Hepatocyte (in vitro differentiated cells): ENCODE results near the gene A3GALT2. TPM values are rescaled to one million over a fixed set of nuclear protein-coding genes. Genes with fewer than 3 reads are reported as not detected.

Source experiments
- DNase-seq: peaks from one replicate; pipeline ENCODE4 v3.0.0-alpha.2; 2016; ENCODE audit warnings: low spot score
- H2AFZ ChIP-seq: fragments of 200-600 bp; sonication (generic); 2 replicates; pipeline ENCODE4 v1.6.0; 2016; ENCODE audit warnings: antibody characterized with exemption, mild to moderate bottlenecking
- H3K27ac ChIP-seq: fragments of 200-600 bp; sonication (generic); 2 replicates; pipeline ENCODE4 v1.5.1; 2016; ENCODE audit warnings: mild to moderate bottlenecking
- H3K27me3 ChIP-seq: fragments of 200-600 bp; sonication (generic); 2 replicates; pipeline ENCODE4 v1.6.1; 2016
- H3K36me3 ChIP-seq: fragments of 200-600 bp; sonication (generic); replicated peaks from 2 replicates; pipeline ENCODE4 v1.5.1; 2016; ENCODE audit warnings: low read depth; ENCODE audit not compliant: insufficient read depth
- H3K4me1 ChIP-seq: fragments of 200-600 bp; sonication (generic); 2 replicates; pipeline ENCODE4 v1.5.1; 2016; ENCODE audit warnings: mild to moderate bottlenecking, moderate library complexity; ENCODE audit not compliant: insufficient read depth
- H3K4me2 ChIP-seq: fragments of 200-600 bp; sonication (generic); 2 replicates; pipeline ENCODE4 v1.6.0; 2016
- H3K4me3 ChIP-seq: fragments of 200-600 bp; sonication (generic); 2 replicates; pipeline ENCODE4 v1.5.1; 2016; ENCODE audit warnings: mild to moderate bottlenecking
- H3K79me2 ChIP-seq: fragments of 200-600 bp; sonication (generic); 2 replicates; pipeline ENCODE4 v1.6.0; 2017; ENCODE audit warnings: mild to moderate bottlenecking
- H3K9me2 ChIP-seq: fragments of 200-600 bp; sonication (generic); replicated peaks from 2 replicates; pipeline ENCODE4 v1.6.0; 2017; ENCODE audit warnings: mild to moderate bottlenecking; ENCODE audit not compliant: insufficient read depth
- H3K9me3 ChIP-seq: fragments of 200-600 bp; sonication (generic); 2 replicates; pipeline ENCODE4 v1.5.1; 2016; ENCODE audit warnings: low read depth, mild to moderate bottlenecking
- H4K20me1 ChIP-seq: fragments of 200-600 bp; sonication (generic); 2 replicates; pipeline ENCODE4 v1.6.0; 2016; ENCODE audit warnings: mild to moderate bottlenecking; ENCODE audit not compliant: insufficient read depth, poor library complexity, severe bottlenecking
- CTCF ChIP-seq: fragments of 200-600 bp; sonication (generic); IDR thresholded peaks from 2 replicates; pipeline ENCODE4 v1.5.1; 2016; ENCODE audit warnings: antibody characterized with exemption, mild to moderate bottlenecking; ENCODE audit not compliant: poor library complexity
- EZH2 ChIP-seq: fragments of 200-600 bp; sonication (generic); IDR thresholded peaks from 2 replicates; pipeline ENCODE4 v1.6.1; 2016; ENCODE audit warnings: antibody characterized with exemption, mild to moderate bottlenecking, borderline replicate concordance
- EZH2phosphoT487 ChIP-seq: fragments of 200-600 bp; sonication (generic); IDR thresholded peaks from one replicate; pipeline ENCODE4 v1.6.1; 2018; ENCODE audit warnings: antibody characterized with exemption, mild to moderate bottlenecking, low read depth, moderate library complexity; ENCODE audit not compliant: unreplicated experiment, severe bottlenecking
- whole genome bisulfite sequencing: methylation state at CpG from one replicate; pipeline ENCODE4 v1.1.6; 2016; ENCODE audit warnings: low lambda C conversion rate; ENCODE audit errors: missing lambda C conversion rate; 5-methylcytosine and 5-hydroxymethylcytosine counted together
- polyA plus RNA-seq: library from polyadenylated mRNA; unstranded; fragments of >200 nt; fragmentation: Nextera tagmentation; extraction: Ambion mirVana; gene quantifications from 2 replicates; pipeline ENCODE4 v1.2.1, GENCODE V29; 2016
- total RNA-seq: library from RNA; depleted of rRNA; stranded (reverse); fragments of >200 nt; gene quantifications from 2 replicates; pipeline ENCODE4 v1.2.3, GENCODE V29; 2014

A3GALT2 gene
- total and polyA plus RNA-seq, 2 experiments from 2014 or later = not detected

GRCh38 chr1:33302325-33302724 lies 18.6 kb downstream of the A3GALT2 start:
- no peak overlapping the region for H3K27ac ChIP-seq
- WGBS = 100% methylated on average over 1 of the region's 1 CpG
- H2AFZ ChIP-seq = no peak overlapping the region
- H3K4me3 ChIP-seq = no peak overlapping the region
- no peak overlapping the region for H3K4me2 ChIP-seq
- no peak for TF ChIP-seq EZH2phosphoT487
- no peak for TF ChIP-seq EZH2
- no peak for TF ChIP-seq CTCF
- no peak for DNase-seq
- no peaks in the 10 kb centered on the region for H3K9me3 ChIP-seq
- no peaks in the 10 kb centered on the region for H4K20me1 ChIP-seq
- H3K79me2 ChIP-seq = no peaks in the 10 kb centered on the region
- no peaks in the 10 kb centered on the region for H3K9me2 ChIP-seq
- no peaks in the 10 kb centered on the region for H3K36me3 ChIP-seq
- H3K27me3 ChIP-seq = no peaks in the 10 kb centered on the region
- peaks cover 20% of the 10 kb centered on the region for H3K4me1 ChIP-seq

- H3K27me3 ChIP-seq = no peaks in the 10 kb centered on the region
- H3K4me3 ChIP-seq = no peak overlapping the region
- no peaks in the 10 kb centered on the region for H3K79me2 ChIP-seq
- no peaks in the 10 kb centered on the region for H3K9me2 ChIP-seq
- H2AFZ ChIP-seq = no peak overlapping the region
- peak overlapping the region; percentile 80 for H3K27ac ChIP-seq
- peak overlapping the region; percentile 68 for H3K4me2 ChIP-seq
- H4K20me1 ChIP-seq = no peaks in the 10 kb centered on the region
- TF ChIP-seq CTCF = no peak
- no peak for TF ChIP-seq EZH2
- no peak for TF ChIP-seq EZH2phosphoT487
- WGBS = 93% methylated on average over 4 of the region's 4 CpGs
- no peak for DNase-seq
- no peaks in the 10 kb centered on the region for H3K9me3 ChIP-seq
- no peaks in the 10 kb centered on the region for H3K36me3 ChIP-seq
- H3K4me1 ChIP-seq = peaks cover 17% of the 10 kb centered on the region
These were observed 19.5 kb downstream of the A3GALT2 start for GRCh38 chr1:33301273-33301984.

- peaks cover 16% of the 10 kb centered on the region for H3K4me1 ChIP-seq
- no peak overlapping the region for H2AFZ ChIP-seq
- peaks cover 3% of the 10 kb centered on the region for H3K79me2 ChIP-seq
- no peaks in the 10 kb centered on the region for H3K9me2 ChIP-seq
- no peaks in the 10 kb centered on the region for H3K9me3 ChIP-seq
- no peaks in the 10 kb centered on the region for H3K27me3 ChIP-seq
- TF ChIP-seq CTCF (no peak), EZH2phosphoT487 (no peak), EZH2 (no peak)
- H3K4me2 ChIP-seq = peak overlapping the region; percentile 68
- H4K20me1 ChIP-seq = no peaks in the 10 kb centered on the region
- H3K4me3 ChIP-seq = no peak overlapping the region
- 95% methylated on average over 5 of the region's 5 CpGs for WGBS
- H3K27ac ChIP-seq = peak overlapping the region; percentile 80
- no peaks in the 10 kb centered on the region for H3K36me3 ChIP-seq
- DNase-seq = peak; percentile 70
These were observed 20.2 kb downstream of the A3GALT2 start for GRCh38 chr1:33300673-33301072.
